Endothelial cell of hepatic sinusoid (primary cell): ENCODE results near the gene ENKD1.

Experiments used
- in situ Hi-C: cut with HindIII; loops from 2 replicates; pipeline ENCODE4 v1.10.0; 2017; ENCODE audit warnings: low sequenced_read_pairs

Gene ENKD1

DNA sequence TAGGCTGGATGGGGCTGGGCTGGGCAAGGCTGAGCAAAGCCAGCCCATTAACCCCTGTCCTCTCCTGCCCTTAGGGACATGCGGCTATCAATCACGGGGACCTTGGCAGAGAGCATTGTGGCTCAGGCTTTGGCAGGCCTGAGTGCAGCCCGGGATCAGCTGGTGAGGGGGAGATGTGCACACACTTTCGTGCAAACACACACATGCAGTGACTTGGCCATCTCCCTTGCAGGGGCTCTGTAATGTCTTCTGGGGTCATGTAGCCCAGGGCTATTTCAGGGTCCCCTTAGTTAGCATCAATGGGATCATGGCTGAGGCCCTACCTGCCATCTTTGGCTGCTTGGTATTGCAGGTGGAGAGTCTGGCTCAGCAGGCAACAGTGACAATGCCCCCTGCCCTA is 14.7 kb downstream of the ENKD1 start:
- in situ Hi-C loops = no loop called here

DNA sequence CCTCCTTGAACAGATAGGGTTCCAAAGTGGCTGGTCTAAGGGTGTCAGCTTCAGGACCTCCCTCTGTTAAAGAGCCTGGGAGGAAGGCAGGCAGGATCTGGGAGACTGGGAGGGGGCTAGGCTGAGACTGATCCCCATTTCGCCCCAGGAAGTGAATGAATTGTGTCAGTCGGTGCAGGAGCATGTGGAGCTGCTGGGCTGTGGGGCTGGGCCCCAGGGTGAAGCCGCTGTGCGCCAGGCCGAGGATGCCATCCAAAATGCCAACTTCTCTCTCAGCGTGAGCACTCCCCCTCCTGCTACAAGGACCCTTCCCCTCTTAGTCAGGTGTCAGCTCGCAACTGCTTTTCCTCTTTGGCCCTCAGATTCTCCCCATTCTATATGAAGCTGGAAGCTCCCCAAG is 15.5 kb downstream of the ENKD1 start:
- in situ Hi-C loops = no loop called here

DNA sequence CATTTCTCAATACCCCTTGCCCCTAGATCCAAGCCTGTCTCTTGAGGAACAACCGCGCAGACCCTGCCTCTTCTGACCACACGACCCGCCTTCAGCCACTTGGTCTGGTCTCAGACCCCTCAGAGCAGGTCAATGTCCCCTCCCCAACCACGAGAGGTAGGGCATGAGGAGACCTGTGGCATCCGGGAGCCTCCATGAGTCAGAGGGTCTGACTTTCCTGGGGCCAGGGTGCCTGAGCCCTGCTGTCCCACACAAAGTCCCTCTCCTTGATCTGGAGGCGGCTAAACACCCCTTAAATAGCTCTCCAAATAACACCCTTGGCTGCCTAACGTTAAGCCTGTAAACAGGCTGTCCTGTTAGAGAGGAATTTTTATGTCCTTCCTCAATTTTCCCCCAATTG is 16.5 kb downstream of the ENKD1 start:
- in situ Hi-C loops = no loop called here

DNA sequence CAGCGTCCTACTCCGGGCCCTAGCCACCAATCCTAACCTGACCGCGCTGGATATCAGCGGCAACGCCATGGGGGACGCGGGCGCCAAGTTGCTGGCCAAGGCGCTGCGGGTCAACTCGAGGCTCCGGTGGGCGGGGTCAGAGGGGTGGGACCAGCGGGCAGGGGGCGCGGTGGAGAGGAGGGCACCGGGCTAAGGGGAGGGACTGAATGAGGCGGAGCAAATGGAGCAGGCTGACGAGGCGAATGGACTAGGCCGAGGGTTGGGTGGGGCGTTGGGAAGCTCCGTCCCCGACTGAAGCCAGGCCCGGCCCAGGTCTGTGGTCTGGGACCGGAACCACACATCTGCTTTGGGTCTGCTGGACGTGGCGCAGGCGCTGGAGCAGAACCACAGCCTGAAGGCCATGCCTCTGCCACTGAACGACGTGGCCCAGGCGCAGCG is 17.0 kb downstream of the ENKD1 start:
- in situ Hi-C loops = no loop called here

DNA sequence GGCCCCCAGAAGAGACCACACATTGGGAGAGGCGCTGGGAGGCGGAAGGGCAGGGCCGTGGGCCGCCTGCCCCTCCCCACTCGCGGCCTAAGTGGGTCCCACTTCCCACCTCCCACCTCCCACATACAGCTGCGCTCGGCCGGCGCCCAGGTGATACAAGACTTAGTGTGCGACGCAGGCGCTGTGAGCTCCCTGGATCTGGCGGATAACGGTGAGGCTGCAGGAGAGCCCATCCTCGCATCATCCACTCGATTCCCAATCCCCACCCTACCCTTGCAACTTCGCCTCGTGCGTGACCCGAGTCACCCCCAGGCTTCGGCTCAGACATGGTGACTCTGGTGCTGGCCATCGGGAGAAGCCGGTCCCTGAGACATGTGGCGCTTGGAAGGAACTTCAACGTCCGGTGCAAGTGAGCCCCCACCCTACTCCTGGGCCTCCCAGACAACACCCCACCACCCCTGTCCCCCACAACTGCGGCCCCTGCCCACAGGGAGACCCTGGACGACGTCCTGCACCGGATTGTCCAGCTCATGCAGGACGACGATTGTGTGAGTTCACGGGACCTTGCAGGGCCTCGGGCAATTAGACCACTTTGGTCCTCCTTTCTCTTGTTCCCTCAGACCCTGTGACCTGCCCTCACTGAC is 17.7 kb downstream of the ENKD1 start:
- in situ Hi-C loops = no loop called here

DNA sequence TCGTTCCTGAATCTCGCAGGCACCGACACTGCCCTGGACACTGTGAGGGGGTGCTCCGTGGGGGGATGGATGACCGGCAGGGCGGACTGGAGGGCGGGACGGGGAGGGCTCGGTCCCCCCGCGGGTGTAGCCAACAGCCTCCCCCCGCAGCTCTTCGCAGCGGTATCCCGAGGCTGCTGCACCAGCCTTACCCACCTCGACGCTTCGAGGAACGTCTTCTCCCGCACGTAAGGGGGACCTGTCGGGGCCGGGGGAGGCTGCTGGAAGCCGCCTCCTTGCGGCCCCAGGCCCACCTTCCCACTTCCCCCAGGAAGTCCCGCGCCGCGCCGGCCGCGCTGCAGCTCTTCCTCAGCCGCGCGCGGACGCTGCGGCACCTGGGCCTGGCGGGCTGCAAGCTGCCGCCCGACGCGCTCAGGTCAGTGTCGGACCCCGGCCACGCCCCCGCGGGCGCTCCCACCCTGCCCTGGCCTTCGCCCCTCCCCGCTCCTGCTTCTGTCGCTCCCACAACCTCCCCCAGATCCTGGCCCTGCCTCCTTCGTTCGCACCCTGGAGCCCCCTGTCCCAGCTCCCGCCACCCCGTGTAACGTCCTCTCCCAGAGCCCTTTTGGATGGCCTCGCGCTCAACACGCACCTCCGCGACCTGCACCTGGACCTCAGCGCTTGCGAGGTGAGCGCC is 18.3 kb downstream of the ENKD1 start:
- in situ Hi-C loops = no loop called here

DNA sequence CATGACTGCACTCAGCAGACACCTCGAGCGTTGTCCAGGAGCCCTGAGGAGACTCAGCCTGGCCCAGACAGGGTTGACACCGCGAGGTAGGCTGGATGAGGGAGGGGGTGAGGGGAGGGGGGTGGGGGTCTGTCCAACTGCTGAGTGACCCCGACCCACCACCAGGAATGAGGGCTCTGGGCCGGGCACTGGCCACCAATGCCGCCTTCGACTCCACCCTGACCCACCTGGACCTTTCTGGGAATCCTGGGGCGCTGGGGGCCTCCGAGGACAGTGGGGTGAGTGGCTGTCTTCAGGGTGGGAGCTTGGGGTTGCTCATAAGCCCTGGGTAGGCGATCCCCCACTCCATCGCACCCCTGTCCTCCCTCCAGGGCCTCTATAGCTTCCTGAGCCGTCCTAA is 18.9 kb downstream of the ENKD1 start:
- in situ Hi-C loops = no loop called here

DNA sequence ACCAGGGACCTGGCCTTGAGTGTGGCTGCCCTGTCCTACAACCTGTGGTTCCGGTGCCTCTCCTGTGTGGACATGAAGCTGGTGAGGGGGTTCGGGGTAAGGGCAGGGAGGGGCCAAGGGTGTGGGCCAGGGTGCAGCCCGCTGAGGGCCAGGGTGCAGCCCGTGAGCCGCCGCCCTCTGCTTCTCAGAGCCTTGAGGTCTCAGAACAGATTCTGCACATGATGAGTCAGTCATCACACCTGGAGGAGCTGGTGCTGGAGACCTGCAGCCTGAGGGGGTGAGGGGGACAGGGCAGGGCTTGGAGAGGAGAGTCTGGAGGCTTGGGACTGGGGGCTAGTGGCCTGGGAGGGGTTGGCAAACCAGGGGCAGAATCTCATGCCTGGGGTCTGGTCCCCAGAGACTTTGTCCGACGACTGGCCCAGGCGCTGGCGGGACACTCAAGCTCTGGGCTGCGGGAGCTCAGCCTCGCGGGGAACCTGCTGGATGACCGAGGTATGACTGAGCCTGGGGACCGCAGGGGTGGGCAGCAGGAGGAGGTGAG is 19.4 kb downstream of the ENKD1 start:
- in situ Hi-C loops = no loop called here

DNA sequence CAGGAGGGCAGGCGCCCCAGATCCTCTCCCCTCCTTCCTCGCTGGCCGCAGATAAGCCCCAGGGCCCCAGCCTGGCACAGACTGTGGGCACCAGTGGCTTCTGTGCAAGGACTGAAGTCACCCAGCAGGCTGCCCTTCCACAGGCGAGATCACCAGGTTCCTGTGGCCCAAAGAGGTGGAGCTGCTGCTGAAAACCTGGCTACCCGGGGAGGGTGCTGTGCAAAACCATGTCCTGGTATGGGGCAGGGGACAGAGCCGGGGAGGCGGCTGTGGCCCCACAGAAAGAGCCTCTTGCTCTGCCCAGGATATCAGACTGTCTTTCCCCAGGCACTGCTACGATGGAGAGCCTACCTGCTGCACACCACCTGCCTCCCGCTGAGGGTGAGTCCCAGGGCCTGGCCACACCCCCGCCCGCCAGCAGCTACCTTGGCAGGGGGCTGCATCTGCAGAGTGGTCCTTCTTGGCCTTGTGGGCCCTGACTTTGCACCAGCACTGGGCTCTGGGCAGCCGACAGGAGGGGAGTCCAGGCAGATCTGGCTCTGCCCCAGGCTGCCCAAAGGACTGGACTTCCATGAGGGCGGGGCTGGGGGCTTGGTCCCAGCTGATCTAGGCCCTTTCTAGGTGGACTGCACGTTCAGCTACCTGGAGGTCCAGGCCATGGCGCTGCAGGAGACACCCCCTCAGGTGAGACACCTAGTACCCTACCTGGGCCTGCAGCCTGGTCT is 21.0 kb downstream of the ENKD1 start:
- in situ Hi-C loops = no loop called here

DNA sequence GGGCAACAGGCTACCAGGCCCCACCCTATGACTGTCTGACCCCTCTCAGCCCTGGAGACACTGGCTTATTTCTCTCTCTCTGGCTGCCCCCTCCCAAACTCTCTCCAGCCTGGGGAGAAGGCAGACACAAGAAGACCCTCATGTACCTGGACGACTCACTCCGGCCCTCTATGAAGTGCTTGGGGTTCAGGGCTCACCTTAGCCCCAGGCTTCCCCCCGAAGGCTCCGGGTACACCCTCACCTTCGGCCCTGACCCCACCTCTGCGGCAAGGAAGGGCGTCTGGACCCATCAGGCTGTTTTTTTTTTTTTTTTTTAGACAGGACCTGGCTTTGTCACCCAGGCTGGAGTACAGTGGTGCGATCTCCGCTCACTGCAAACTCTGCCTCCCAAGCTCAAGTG is 22.5 kb downstream of the ENKD1 start:
- in situ Hi-C loops = loop anchor here (5.0 kb wide), 1 partner anchor 57 kb away; no protein-coding TSS in a partner anchor

DNA sequence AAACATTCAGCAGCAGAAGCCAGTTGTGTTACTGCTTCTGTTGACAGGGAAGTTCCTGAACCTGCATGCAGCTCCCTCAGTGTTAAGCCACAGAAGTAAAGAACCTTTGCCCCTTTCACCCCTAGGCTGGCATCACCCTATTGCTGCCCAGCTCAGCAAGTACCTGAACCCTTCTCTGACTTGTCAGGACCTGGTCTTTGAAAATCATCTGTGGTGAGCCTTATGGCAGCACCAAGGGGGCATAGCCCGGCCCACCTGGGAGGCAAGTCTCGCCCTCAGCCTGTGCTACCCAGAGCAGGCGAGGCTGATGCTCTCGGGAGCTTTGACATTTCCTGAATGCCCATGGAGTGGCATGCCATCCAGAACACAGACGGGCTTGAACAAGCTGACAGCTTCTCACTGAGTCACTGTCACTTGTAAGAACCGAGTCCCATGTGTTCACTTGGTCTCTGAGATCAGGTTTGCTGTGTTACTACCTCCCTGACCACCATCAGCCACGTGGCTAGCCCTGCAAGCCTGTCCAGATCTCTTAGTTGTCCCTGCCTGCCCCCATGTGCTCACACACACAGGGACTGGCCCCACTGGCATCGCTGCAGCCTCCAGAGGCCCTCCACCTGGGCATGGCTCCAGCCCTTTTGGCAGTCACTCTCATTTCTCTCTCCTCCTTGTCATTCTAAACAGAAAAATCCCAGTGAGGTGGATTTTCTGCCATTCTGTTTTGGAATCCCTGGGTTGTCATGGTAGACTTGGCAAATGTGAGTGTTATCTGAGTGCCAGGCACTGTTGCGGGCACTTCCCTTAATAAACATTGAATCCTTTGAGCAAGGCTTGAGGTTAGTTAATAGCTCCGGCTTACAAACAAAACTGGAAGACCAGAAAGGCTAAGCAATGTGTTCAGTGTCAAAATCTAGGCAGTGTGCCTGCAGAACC is 24.5 kb downstream of the ENKD1 start:
- in situ Hi-C loops = loop anchor here (5.0 kb wide), 1 partner anchor 55 kb away; no protein-coding TSS in a partner anchor

DNA sequence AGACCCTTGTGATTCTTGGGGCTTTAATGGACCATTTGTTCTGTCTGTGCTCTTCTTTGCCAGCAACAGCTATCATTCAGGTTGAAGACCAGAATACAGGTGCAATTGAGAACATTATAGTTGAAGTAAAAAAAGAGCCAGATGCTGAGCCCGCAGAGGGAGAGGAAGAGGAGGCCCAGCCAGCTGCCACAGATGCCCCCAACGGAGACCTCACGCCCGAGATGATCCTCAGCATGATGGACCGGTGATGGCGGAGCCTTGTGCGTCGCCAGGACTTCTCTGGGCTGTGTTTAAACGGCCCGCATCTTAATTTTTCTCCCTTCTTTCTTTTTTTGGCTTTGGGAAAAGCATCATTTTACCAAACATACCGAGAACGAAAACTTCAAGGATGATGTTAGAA is 28.9 kb downstream of the ENKD1 start:
- in situ Hi-C loops = no loop called here

DNA sequence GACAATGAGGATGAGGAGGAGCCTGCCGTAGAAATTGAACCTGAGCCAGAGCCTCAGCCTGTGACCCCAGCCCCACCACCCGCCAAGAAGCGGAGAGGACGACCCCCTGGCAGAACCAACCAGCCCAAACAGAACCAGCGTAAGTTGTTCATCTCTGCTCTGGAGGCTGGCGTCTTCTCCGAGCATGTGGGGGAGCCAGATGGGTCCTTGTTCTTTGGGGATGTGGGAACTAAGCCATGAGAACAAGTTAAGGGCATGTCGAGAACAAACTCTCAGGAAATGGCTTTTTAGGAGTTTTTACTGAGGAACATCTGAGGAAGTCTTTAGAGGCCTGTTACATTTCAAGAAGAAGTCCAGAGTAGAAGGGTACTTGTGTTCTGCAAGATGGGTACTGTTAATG is 29.8 kb downstream of the ENKD1 start:
- in situ Hi-C loops = no loop called here

DNA sequence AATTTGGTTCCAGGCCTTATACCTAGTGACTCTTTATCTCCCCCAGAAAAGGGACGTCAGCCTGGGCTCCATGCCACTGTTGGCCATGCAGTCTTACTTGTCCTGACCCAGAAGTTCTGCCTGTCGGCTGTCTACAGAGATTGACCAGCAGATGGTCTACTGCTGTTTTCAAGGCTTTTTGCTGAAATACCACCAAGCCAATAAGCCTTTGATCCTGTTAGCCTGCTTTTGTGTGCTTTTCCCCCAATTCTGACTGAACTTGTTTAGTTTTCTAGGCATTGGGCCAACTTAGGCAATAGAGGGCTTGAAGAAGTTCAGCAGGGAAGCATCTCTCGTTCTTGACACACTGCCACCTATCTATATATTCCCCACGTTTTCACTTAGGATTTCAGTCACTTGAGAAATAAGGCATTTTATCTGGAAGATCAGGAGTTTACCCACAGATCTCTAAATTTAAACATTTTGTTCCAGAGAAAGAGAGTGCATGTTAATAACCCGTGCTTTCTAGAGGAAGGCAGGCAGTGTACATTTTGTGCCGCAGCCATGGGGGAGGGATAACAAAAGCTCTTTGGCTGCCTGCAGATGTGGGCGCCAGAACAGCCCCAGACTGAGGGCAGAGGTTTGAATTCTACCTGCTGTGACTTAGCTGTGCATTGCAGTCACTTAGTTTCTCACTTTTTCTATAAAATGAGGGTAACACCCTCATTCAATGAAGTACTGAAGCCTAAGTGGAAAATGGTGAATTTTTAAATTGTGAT is 34.0 kb downstream of the ENKD1 start:
- in situ Hi-C loops = no loop called here

DNA sequence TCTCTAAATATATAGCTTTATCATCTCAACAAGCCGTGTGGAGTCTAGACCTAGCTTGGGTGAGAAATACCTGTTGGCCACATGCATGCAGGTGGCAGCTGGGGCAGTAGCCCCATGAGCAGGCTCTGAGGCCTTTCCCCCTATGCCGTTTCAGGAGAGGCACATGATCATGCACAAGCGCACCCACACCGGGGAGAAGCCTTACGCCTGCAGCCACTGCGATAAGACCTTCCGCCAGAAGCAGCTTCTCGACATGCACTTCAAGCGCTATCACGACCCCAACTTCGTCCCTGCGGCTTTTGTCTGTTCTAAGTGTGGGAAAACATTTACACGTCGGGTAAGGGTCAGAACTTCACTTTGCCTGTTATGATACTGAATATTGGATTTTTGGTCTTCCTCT is 38.3 kb downstream of the ENKD1 start:
- in situ Hi-C loops = no loop called here

DNA sequence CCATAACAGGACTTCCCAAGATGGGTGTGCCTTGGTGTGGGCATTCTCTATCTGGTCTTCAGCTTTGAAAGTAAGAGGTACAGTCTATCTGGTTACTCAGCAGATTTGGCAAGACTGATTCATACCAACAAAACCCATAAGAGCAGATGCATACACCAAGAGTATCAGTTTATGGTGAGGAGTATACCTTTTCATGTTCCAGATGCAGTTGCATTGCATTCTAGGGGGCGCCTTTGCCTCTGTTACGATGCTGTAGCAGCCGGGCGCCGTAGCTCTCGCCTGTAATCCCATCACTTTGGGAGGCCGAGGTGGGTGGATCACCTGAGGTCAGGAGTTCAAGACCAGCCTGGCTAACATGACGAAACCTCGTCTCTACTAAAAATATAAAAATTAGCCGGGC is 52.7 kb downstream of the ENKD1 start:
- in situ Hi-C loops = no loop called here
